ENCODE data around the gene IGFBP7. TPM values are rescaled to one million over a fixed set of nuclear protein-coding genes. Genes with fewer than 3 reads are reported as not detected.

IGFBP7 gene
- total and polyA plus RNA-seq, 8 donors = 71.8 to 972 (median 198) TPM

GRCh38 chr4:57078685-57079521 lies 31.3 kb downstream of the IGFBP7 start:
- Histone ChIP-seq H3K27me3 (no peaks in the 10 kb centered on the region), H3K9me3 (no peaks in the 10 kb centered on the region), H3K27ac (peak overlapping the region in 4 of 5 donors; percentile 20 to 77 (median 33)), H3K4me3 (no peak overlapping the region), H3K36me3 (no peaks in the 10 kb centered on the region), H3K4me1 (peaks cover 0 to 49% (median 22%) of the 10 kb centered on the region in 4 donors)
- WGBS, 5 donors = 21 to 33% (median 27%) methylated on average over 10 of the region's 10 CpGs
- TF ChIP-seq CTCF (IDR thresholded peaks at IDR 0.05) (no peak), POLR2AphosphoS5 (IDR thresholded peaks at IDR 0.05) (no peak), EP300 (IDR thresholded peaks at IDR 0.05) (no peak), POLR2A (IDR thresholded peaks at IDR 0.05) (no peak)
- peak in 1 of 2 donors; percentile 70 for DNase-seq
- intact Hi-C loops (cut with DNase I; ENCODE audit: low total_unique reads) = no loop called here

GRCh38 chr4:57077550-57078343 lies 32.4 kb downstream of the IGFBP7 start:
- Histone ChIP-seq H3K9me3 (no peaks in the 10 kb centered on the region), H3K4me3 (no peak overlapping the region), H3K27ac (peak overlapping the region in 1 of 5 donors; percentile 77), H3K27me3 (no peaks in the 10 kb centered on the region), H3K36me3 (no peaks in the 10 kb centered on the region), H3K4me1 (peaks cover 0 to 44% (median 20%) of the 10 kb centered on the region in 4 donors)
- no peak for DNase-seq
- intact Hi-C loops (cut with DNase I; ENCODE audit: low total_unique reads) = no loop called here
- 76 to 82% (median 78%) methylated on average over 14 of the region's 14 CpGs for WGBS, 5 donors
- TF ChIP-seq EP300 (IDR thresholded peaks at IDR 0.05) (no peak), POLR2AphosphoS5 (IDR thresholded peaks at IDR 0.05) (no peak), POLR2A (IDR thresholded peaks at IDR 0.05) (no peak), CTCF (IDR thresholded peaks at IDR 0.05) (no peak)

GRCh38 chr4:57076646-57077045 lies 33.5 kb downstream of the IGFBP7 start:
- TF ChIP-seq POLR2AphosphoS5 (IDR thresholded peaks at IDR 0.05) = no peak
- TF ChIP-seq CTCF (IDR thresholded peaks at IDR 0.05) = no peak
- TF ChIP-seq EP300 (IDR thresholded peaks at IDR 0.05) = no peak
- no peak for TF ChIP-seq POLR2A (IDR thresholded peaks at IDR 0.05)
- Histone ChIP-seq H3K4me1 (peaks cover 0 to 40% (median 17%) of the 10 kb centered on the region in 4 donors), H3K36me3 (no peaks in the 10 kb centered on the region), H3K27ac (no peak overlapping the region), H3K27me3 (no peaks in the 10 kb centered on the region), H3K4me3 (no peak overlapping the region), H3K9me3 (no peaks in the 10 kb centered on the region)
- DNase-seq = no peak
- intact Hi-C loops (cut with DNase I; ENCODE audit: low total_unique reads) = no loop called here
- 58 to 61% (median 61%) methylated on average over 4 of the region's 4 CpGs for WGBS, 5 donors

GRCh38 chr4:57075367-57075766 lies 34.8 kb downstream of the IGFBP7 start:
- no peak for DNase-seq
- Histone ChIP-seq H3K4me1 (peaks cover 0 to 39% (median 15%) of the 10 kb centered on the region in 4 donors), H3K27me3 (no peaks in the 10 kb centered on the region), H3K4me3 (no peak overlapping the region), H3K9me3 (no peaks in the 10 kb centered on the region), H3K27ac (peak overlapping the region in 1 of 5 donors; percentile 4), H3K36me3 (no peaks in the 10 kb centered on the region)
- no peak for TF ChIP-seq CTCF (IDR thresholded peaks at IDR 0.05)
- no peak for TF ChIP-seq EP300 (IDR thresholded peaks at IDR 0.05)
- TF ChIP-seq POLR2A (IDR thresholded peaks at IDR 0.05) = no peak
- no peak for TF ChIP-seq POLR2AphosphoS5 (IDR thresholded peaks at IDR 0.05)
- intact Hi-C loops (cut with DNase I; ENCODE audit: low total_unique reads) = no loop called here
